Activated CD8-positive, alpha-beta memory T cell treated with anti-CD3 and anti-CD28 coated beads, Interleukin-2, amount 10 ng/mL, durations not matched to agents 7 days and 5 days (primary cell): ENCODE data around the gene ISYNA1. TPM values are rescaled to one million over a fixed set of nuclear protein-coding genes. Genes with fewer than 3 reads are reported as not detected.

ENCODE experiments used
- ATAC-seq: fragments of 150-1000 bp; cut with Tn5 transposase; one replicate; pipeline ENCODE4 v1.10.0; 2021; ENCODE audit warnings: moderate library complexity
- CTCF ChIA-PET: fragments of 350-600 bp; sonication (Branson Sonifier 250); formaldehyde crosslinking; loops from one replicate; lab custom pipeline; 2021; ENCODE audit warnings: antibody characterized with exemption; lab: Charles Lee
- DNase-seq: peaks from one replicate; pipeline ENCODE4 v3.0.0-alpha.2; 2020
- H3K27ac Mint-ChIP-seq: one replicate; pipeline ENCODE4 v1.8.0; 2021; ENCODE audit warnings: mild to moderate bottlenecking, mixed read lengths
- H3K27me3 Mint-ChIP-seq: one replicate; pipeline ENCODE4 v1.8.0; 2021; ENCODE audit warnings: mixed read lengths
- H3K36me3 Mint-ChIP-seq: one replicate; pipeline ENCODE4 v1.8.0; 2021; ENCODE audit warnings: mild to moderate bottlenecking, mixed read lengths
- H3K4me1 Mint-ChIP-seq: one replicate; pipeline ENCODE4 v1.8.0; 2021; ENCODE audit warnings: mixed read lengths
- H3K4me3 Mint-ChIP-seq: one replicate; pipeline ENCODE4 v1.8.0; 2021; ENCODE audit warnings: mild to moderate bottlenecking, moderate library complexity, mixed read lengths
- H3K9me3 Mint-ChIP-seq: one replicate; pipeline ENCODE4 v1.8.0; 2022; ENCODE audit warnings: low read depth, mixed read lengths
- total RNA-seq, 2 experiments: library from RNA; stranded (reverse); gene quantifications; one replicate each; pipeline ENCODE4 v1.2.3, GENCODE V29; 2021

ISYNA1 gene
- total RNA-seq, 2 experiments from 2014 or later = 29.6 to 30.0 TPM

GRCh38 chr19:18431351-18432197 lies 6.4 kb downstream of the ISYNA1 start:
- Mint-ChIP-seq H3K27me3 (no peaks in the 10 kb centered on the region), H3K36me3 (peaks cover 2% of the 10 kb centered on the region), H3K27ac (no peak overlapping the region), H3K4me1 (peaks cover 41% of the 10 kb centered on the region), H3K4me3 (no peak overlapping the region), H3K9me3 (no peaks in the 10 kb centered on the region)
- ATAC-seq (no peak), DNase-seq (no peak)
- CTCF ChIA-PET = interaction anchor here (1.2 to 1.5 kb wide), 5 partner anchors 9 to 152 kb away, joined by 3 to 6 read pairs (median 5); partner anchors contain the start of gene SSBP4

GRCh38 chr19:18430417-18431144 lies 7.4 kb downstream of the ISYNA1 start:
- H3K4me1 Mint-ChIP-seq = peaks cover 38% of the 10 kb centered on the region
- peak overlapping the region; percentile 89 for H3K27ac Mint-ChIP-seq
- no peak for ATAC-seq
- no peak for DNase-seq
- H3K4me3 Mint-ChIP-seq = no peak overlapping the region
- peaks cover 2% of the 10 kb centered on the region for H3K36me3 Mint-ChIP-seq
- CTCF ChIA-PET = interaction anchor here (0.6 to 1.4 kb wide), 2 partner anchors 20 to 919 kb away, joined by 3 to 5 read pairs; no protein-coding TSS in a partner anchor
- H3K27me3 Mint-ChIP-seq = no peaks in the 10 kb centered on the region
- no peaks in the 10 kb centered on the region for H3K9me3 Mint-ChIP-seq

- peaks cover 44% of the 10 kb centered on the region for H3K4me1 Mint-ChIP-seq
- peaks cover 2% of the 10 kb centered on the region for H3K36me3 Mint-ChIP-seq
- no peaks in the 10 kb centered on the region for H3K27me3 Mint-ChIP-seq
- H3K27ac Mint-ChIP-seq = peak overlapping the region; percentile 89
- DNase-seq = peak; percentile 74
- peak; percentile 23 for ATAC-seq
- CTCF ChIA-PET = interaction anchor here (0.6 to 2.4 kb wide), 6 partner anchors 11 to 919 kb away, joined by 3 to 30 read pairs (median 4); partner anchors contain the start of genes MPV17L2, RAB3A and SSBP4
- H3K9me3 Mint-ChIP-seq = no peaks in the 10 kb centered on the region
- peak overlapping the region; percentile 66 for H3K4me3 Mint-ChIP-seq
These were observed 8.1 kb downstream of the ISYNA1 start for GRCh38 chr19:18429717-18430416.

- ATAC-seq (peak; percentile 81), DNase-seq (peak; percentile 93)
- H3K27me3 Mint-ChIP-seq = no peaks in the 10 kb centered on the region
- peaks cover 49% of the 10 kb centered on the region for H3K4me1 Mint-ChIP-seq
- H3K27ac Mint-ChIP-seq = peak overlapping the region; percentile 89
- peaks cover 2% of the 10 kb centered on the region for H3K36me3 Mint-ChIP-seq
- CTCF ChIA-PET = interaction anchor here (0.8 to 2.7 kb wide), 10 partner anchors 11 to 237 kb away, joined by 3 to 30 read pairs (median 4); partner anchors contain the start of genes ISYNA1, MPV17L2, RAB3A and REX1BD
- H3K4me3 Mint-ChIP-seq = peak overlapping the region; percentile 66
- no peaks in the 10 kb centered on the region for H3K9me3 Mint-ChIP-seq
These were observed 8.9 kb downstream of the ISYNA1 start for GRCh38 chr19:18428787-18429674.

GRCh38 chr19:18428173-18428786 lies 9.7 kb downstream of the ISYNA1 start:
- Mint-ChIP-seq H3K27ac (peak overlapping the region; percentile 78), H3K4me3 (no peak overlapping the region), H3K9me3 (no peaks in the 10 kb centered on the region), H3K4me1 (peaks cover 56% of the 10 kb centered on the region), H3K27me3 (no peaks in the 10 kb centered on the region), H3K36me3 (peaks cover 5% of the 10 kb centered on the region)
- CTCF ChIA-PET = interaction anchor here (0.8 to 2.7 kb wide), 10 partner anchors 10 to 236 kb away, joined by 3 to 30 read pairs (median 4); partner anchors contain the start of genes ISYNA1, MPV17L2, RAB3A and REX1BD
- DNase-seq (peak; percentile 44), ATAC-seq (peak; percentile 1)

- H3K4me1 Mint-ChIP-seq = peaks cover 60% of the 10 kb centered on the region
- CTCF ChIA-PET = interaction anchor here (1.0 to 2.7 kb wide), 3 partner anchors 9 to 161 kb away, joined by 3 to 30 read pairs (median 15); partner anchors contain the start of genes ISYNA1, REX1BD and SSBP4
- no peak overlapping the region for H3K4me3 Mint-ChIP-seq
- ATAC-seq (no peak), DNase-seq (no peak)
- H3K27me3 Mint-ChIP-seq = no peaks in the 10 kb centered on the region
- peak overlapping the region; percentile 78 for H3K27ac Mint-ChIP-seq
- H3K36me3 Mint-ChIP-seq = peaks cover 9% of the 10 kb centered on the region
- no peaks in the 10 kb centered on the region for H3K9me3 Mint-ChIP-seq
These were observed 10.2 kb downstream of the ISYNA1 start for GRCh38 chr19:18427743-18428113.

GRCh38 chr19:18427080-18427742 lies 10.7 kb downstream of the ISYNA1 start:
- CTCF ChIA-PET = interaction anchor here (2.4 to 2.7 kb wide), 2 partner anchors 9 to 12 kb away, joined by 15 to 30 read pairs; partner anchors contain the start of genes ISYNA1 and SSBP4
- Mint-ChIP-seq H3K9me3 (no peaks in the 10 kb centered on the region), H3K4me1 (peaks cover 61% of the 10 kb centered on the region), H3K36me3 (peaks cover 11% of the 10 kb centered on the region), H3K4me3 (no peak overlapping the region), H3K27me3 (no peaks in the 10 kb centered on the region), H3K27ac (peak overlapping the region; percentile 78)
- no peak for ATAC-seq
- peak; percentile 45 for DNase-seq

- H3K27me3 Mint-ChIP-seq = no peaks in the 10 kb centered on the region
- peak overlapping the region; percentile 43 for H3K27ac Mint-ChIP-seq
- CTCF ChIA-PET = interaction anchor here (1.0 kb wide), 1 partner anchor 12 kb away, joined by 3 read pairs; no protein-coding TSS in a partner anchor
- peaks cover 67% of the 10 kb centered on the region for H3K4me1 Mint-ChIP-seq
- no peak overlapping the region for H3K4me3 Mint-ChIP-seq
- peaks cover 9% of the 10 kb centered on the region for H3K36me3 Mint-ChIP-seq
- DNase-seq (no peak), ATAC-seq (no peak)
- H3K9me3 Mint-ChIP-seq = no peaks in the 10 kb centered on the region
These were observed 11.5 kb downstream of the ISYNA1 start for GRCh38 chr19:18426416-18426767.

- Mint-ChIP-seq H3K27me3 (no peaks in the 10 kb centered on the region), H3K9me3 (no peaks in the 10 kb centered on the region), H3K27ac (peak overlapping the region; percentile 43), H3K36me3 (peaks cover 9% of the 10 kb centered on the region), H3K4me1 (peaks cover 70% of the 10 kb centered on the region), H3K4me3 (no peak overlapping the region)
- no peak for DNase-seq
- CTCF ChIA-PET = interaction anchor here (1.0 to 17.3 kb wide), 2 partner anchors 12 to 38 kb away, joined by 3 to 278 read pairs; partner anchors contain the start of gene GDF15
- no peak for ATAC-seq
These were observed 12.2 kb downstream of the ISYNA1 start for GRCh38 chr19:18425515-18426415.

- DNase-seq = peak; percentile 39
- H3K36me3 Mint-ChIP-seq = peaks cover 12% of the 10 kb centered on the region
- no peaks in the 10 kb centered on the region for H3K27me3 Mint-ChIP-seq
- H3K9me3 Mint-ChIP-seq = no peaks in the 10 kb centered on the region
- no peak overlapping the region for H3K27ac Mint-ChIP-seq
- CTCF ChIA-PET = interaction anchor here (17.3 kb wide), 1 partner anchor 37 kb away, joined by 278 read pairs; the partner anchor contains the start of gene GDF15
- peaks cover 71% of the 10 kb centered on the region for H3K4me1 Mint-ChIP-seq
- no peak overlapping the region for H3K4me3 Mint-ChIP-seq
- no peak for ATAC-seq
These were observed 12.9 kb downstream of the ISYNA1 start for GRCh38 chr19:18424890-18425514.
